Adrenal gland (tissue), 5 donors: ENCODE data around the gene OVOL2.

ENCODE experiments used
- POLR2A ChIP-seq, 2 donors: fragments of 450-650 bp; IDR thresholded peaks; one replicate each; pipeline ENCODE4 v1.6.1; 2017; ENCODE audit warnings: antibody characterized with exemption in 2 of 2, mild to moderate bottlenecking in 2 of 2, moderate library complexity in 1 of 2
- TF ChIP-seq, protein P1 (sequence below), 6 experiments: fragments of 450-650 bp in 4 of 6; fragments of 200-600 bp in 2 of 6; sonication (generic) in 1 of 6; IDR thresholded peaks; 1 replicate in 5 of 6; 2 replicates in 1 of 6; pipeline versions ENCODE4 v1.5.1 to v1.8.0; 2016 to 2021; ENCODE audit warnings: antibody characterized with exemption in 6 of 6, mild to moderate bottlenecking in 2 of 6, moderate library complexity in 1 of 6
- donor health status: DM: no; HTN: no; CAD: no.

DNA sequence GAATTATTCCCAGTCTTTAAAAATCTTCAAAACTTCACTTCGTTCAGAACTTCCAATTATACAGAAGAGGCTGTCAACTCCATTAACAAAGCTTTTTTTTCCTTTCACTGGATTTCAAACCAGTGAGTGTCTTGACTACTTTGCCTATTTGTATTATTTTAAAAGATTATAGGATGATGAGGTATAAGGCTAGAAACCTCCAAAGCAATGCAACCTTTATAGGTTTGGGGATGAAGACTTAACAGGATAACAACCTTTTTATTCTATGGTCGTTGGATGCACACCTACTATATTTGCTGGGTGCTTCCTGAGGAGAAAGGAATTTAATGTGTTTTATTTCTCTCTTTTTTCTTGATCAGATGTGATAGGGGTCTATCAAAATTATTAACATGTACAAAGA, 1.9 kb upstream of the OVOL2 start:
- TF ChIP-seq, protein P1, sequence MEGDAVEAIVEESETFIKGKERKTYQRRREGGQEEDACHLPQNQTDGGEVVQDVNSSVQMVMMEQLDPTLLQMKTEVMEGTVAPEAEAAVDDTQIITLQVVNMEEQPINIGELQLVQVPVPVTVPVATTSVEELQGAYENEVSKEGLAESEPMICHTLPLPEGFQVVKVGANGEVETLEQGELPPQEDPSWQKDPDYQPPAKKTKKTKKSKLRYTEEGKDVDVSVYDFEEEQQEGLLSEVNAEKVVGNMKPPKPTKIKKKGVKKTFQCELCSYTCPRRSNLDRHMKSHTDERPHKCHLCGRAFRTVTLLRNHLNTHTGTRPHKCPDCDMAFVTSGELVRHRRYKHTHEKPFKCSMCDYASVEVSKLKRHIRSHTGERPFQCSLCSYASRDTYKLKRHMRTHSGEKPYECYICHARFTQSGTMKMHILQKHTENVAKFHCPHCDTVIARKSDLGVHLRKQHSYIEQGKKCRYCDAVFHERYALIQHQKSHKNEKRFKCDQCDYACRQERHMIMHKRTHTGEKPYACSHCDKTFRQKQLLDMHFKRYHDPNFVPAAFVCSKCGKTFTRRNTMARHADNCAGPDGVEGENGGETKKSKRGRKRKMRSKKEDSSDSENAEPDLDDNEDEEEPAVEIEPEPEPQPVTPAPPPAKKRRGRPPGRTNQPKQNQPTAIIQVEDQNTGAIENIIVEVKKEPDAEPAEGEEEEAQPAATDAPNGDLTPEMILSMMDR (IDR thresholded peaks at IDR 0.05), result no peak
- TF ChIP-seq POLR2A (IDR thresholded peaks at IDR 0.05), result no peak
